T47D (cell line): ENCODE measurements around the gene OR2Z1.

Experiments
- DNase-seq, 2 experiments: peaks; one replicate each; pipeline versions ENCODE4 v3.0.0 to v3.0.0-alpha.2; 2011 to 2012; ENCODE audit warnings: low read depth in 1 of 2, low spot score in 1 of 2
- JUND ChIP-seq: IDR thresholded peaks from 2 replicates; pipeline ENCODE4 v1.6.1; 2012; ENCODE audit warnings: low read depth
- in situ Hi-C: cut with HindIII; loops from 2 replicates; pipeline ENCODE4 v1.10.0; 2016; ENCODE audit warnings: low sequenced_read_pairs, low pct_unique_long_range_greater_than_20kb

Gene OR2Z1

DNA sequence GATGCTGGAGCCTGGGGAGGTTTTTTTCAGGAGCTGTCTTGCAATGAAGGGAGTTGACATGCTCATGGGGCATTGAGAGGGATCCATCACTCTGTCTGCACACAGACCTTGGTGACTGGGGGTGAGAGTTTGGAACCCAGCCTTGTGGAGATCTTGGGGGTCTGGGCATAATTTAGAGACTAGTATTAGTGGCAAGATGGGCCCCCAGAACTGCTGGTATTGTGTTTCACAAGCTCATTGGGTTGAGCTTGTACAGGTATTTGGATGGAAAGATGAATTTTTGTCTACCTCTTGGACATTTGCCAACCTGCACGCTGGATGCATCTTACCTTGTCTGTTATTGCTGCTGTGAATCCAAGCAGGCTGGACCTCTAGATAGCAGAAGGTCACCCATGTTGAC, at the start of gene OR2Z1:
Gene OR2Z1, plus strand, starts transcription at position 301 of the 400 bp plus-strand sequence. CDS start 9,395 bp downstream, outside the sequence.
- in situ Hi-C loops, result no loop called here
- no peak for TF ChIP-seq JUND
- DNase-seq, result no peak

DNA sequence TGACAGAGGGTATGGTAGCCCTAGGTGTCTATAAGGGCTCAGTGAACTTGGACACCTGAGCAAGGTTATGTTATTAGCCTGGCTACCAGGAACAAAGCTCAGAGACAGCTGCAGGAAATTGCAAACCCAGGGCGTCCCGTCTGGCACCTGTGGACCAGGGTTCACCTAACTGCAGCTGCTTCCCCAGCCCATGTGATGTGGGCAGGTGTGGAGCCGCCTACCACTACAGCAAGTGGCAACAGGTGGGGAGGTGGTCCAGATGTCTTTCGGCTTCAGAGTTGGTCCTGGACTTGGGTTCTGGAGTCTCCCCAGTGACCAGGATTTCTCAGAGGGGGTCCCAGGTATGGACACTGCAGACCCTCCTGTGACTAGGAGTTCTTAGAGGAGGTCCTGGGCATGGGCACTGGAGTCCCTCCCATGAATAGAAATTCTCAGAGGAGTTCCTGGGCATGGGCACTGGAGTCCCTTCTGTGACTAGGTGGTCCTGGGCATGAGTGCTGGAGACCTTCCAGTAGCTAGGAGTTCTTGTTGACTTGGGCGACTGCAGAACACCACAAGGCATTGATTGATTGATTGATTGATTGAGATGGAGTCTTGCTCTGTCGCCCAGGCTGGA, 48.0 kb upstream of the OR2Z1 start:
- in situ Hi-C loops, result no loop called here
- TF ChIP-seq JUND, result no peak
- DNase-seq, result no peak

GRCh38 chr19:8675066-8675465, 46.4 kb upstream of the OR2Z1 start:
- TF ChIP-seq JUND, result no peak
- in situ Hi-C loops, result no loop called here
- DNase-seq, result no peak

DNA sequence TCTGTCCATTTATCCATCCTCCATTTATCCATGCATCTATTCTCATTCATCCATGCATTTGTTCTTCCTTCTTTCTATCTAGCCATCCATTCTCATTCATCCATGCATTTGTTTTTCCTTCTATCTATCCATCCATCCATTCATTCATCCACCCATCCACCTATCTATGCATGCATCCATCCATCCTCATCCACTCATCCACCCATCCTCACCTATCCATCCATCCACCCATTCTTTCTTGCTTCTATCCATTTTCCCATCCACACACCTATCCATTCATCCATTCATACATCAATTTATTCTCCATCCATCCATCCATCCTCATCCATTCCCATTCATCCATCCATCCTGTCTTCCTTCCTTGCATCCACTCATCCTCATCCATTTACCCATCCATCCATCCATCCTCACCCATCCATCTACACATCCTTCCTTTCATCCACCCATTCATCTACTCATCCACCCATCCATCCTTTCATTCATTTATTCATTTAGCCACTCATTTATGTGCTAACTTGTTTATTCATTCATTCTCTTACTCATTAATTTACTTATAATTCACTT, 43.1 kb upstream of the OR2Z1 start:
- no peak for TF ChIP-seq JUND
- in situ Hi-C loops, result no loop called here
- no peak for DNase-seq

- no peak for TF ChIP-seq JUND
- in situ Hi-C loops, result no loop called here
- no peak for DNase-seq
Measured at GRCh38 chr19:8680676-8681344, 40.6 kb upstream of the OR2Z1 start.

DNA sequence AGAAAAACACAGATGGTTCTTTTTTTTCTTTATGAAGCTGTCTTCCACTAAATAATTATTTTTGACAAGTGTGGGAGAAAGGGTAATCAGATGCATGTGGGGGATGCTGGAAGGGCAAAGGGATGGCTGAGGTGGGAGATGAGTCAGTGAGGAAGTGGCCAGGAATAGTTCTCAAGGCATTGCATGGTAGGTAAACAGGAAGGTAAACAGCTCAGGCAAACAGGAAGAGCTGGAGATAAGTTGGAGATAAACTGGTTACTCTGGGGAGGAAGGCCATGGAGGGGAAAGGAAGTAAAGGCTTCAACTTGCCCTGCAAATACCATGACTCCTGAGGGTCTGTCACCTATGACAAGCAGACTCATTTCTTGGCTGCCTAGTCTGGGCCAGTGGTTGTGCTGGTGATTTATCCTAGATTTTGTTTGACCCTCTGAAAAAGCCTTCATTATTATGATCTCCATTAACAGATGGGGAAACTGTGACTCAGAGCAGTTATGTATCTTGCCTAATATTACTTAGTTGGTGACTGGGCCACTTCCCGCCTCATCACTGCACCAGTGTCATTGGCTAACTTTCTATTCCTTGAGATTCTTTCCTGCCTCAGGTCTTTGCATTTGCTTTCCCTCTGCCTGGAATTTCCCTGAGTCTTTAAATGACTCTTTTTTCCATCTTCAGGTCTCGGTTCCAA, 39.9 kb upstream of the OR2Z1 start:
- in situ Hi-C loops, result no loop called here
- TF ChIP-seq JUND, result no peak
- DNase-seq, result no peak

DNA sequence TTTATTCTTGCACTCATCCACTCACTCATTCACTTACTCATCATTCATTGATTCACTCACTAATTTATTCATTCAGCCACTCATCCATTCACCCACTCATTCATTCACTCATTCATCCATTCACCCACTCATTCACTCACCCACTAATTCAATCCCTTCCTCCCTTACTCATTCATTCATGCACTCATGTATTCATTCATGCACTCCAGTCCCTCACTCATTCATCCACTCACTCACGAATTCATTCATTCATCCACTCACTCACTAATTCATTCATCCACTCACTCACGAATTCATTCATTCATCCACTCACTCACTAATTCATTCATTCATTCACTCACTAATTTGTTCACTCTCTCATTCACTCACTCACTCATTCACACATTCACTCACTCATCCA, 39.0 kb upstream of the OR2Z1 start:
- no peak for TF ChIP-seq JUND
- in situ Hi-C loops, result no loop called here
- no peak for DNase-seq

DNA sequence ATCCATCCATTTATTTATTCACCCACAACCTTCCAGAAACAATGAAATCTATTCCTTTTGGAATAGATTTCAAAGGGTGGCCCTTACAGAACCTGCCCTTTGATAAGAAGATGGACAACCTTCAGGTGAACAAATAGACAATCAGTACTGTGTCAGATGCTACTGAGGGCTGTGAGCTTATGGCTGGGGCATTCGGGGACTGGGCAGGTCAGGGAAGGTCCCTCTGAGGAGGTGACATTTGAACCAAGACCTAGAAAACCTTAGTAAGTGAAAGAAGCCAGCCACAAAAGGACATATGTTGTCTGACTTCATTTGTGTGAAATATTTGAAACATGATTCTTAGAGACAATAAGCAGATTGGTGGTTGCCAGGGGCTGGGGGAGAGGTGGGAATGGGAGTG, 38.5 kb upstream of the OR2Z1 start:
- TF ChIP-seq JUND, result no peak
- in situ Hi-C loops, result no loop called here
- no peak for DNase-seq

GRCh38 chr19:8684001-8684902, 37.2 kb upstream of the OR2Z1 start:
- in situ Hi-C loops, result no loop called here
- no peak for TF ChIP-seq JUND
- no peak for DNase-seq

DNA sequence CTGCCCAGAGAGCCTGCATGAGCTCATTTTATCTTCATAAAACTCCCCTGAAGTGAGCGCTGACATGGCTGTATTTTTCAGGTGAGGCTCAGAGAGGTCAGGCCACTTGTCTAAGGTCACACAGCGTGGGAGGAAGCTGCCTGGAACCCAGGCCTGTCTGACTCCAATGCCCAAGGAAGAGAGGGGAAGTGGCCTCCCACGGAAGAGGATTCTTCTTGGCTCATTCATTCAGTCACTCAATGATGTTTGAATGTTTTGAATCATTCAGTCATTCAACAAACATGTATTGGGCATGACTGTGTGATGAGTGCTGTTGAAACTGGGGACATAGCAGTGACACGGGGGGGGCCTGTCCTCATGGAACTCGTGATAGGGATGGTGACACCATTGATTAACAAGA, 34.9 kb upstream of the OR2Z1 start:
- TF ChIP-seq JUND, result no peak
- in situ Hi-C loops, result no loop called here
- DNase-seq, result no peak

DNA sequence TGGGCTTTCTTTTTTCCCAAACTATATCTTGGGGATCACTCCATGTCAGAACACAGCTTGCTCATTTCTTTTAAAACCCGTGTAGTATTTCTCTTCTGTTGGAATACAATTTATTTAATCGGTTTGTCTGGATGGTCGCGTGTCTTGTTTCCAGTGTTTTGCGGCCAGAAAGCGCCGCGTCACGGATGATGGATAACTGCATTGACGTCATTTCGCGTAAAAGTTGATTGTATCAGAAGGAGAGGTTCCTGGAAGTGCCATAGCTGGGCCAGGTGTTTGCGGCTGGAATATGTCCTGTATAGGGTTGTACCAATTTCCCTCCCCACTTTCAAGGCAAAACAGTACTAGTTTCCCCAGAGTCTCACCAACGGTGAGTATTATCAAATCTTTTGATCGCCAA, 32.5 kb upstream of the OR2Z1 start:
- DNase-seq, result no peak
- no peak for TF ChIP-seq JUND
- in situ Hi-C loops, result no loop called here
